Testis (tissue), 3 donors: Measurements from ENCODE around the gene SUPT20H. TPM values are rescaled to one million over a fixed set of nuclear protein-coding genes. Genes with fewer than 3 reads are reported as not detected.
A peak's percentile ranks its signal among the peaks of the same experiment; 100 is the strongest.
"Not testable (repeated sequence)": the region's sequence is repeated elsewhere in the genome, so short reads cannot be mapped to it uniquely, and the experiment has no call there.

Source experiments
- DNase-seq: peaks from one replicate; pipeline ENCODE4 v3.0.0-alpha.2; 2019
- H3K27ac ChIP-seq, 2 donors: fragments of 200-600 bp; sonication (generic); one replicate each; pipeline ENCODE4 v1.5.1; 2019
- H3K27me3 ChIP-seq: fragments of 200-600 bp; sonication (generic); one replicate; pipeline ENCODE4 v1.5.1; 2019
- H3K36me3 ChIP-seq: fragments of 200-600 bp; sonication (generic); one replicate; pipeline ENCODE4 v1.5.1; 2017; ENCODE audit warnings: low read depth; ENCODE audit errors: missing control alignments
- H3K4me1 ChIP-seq: fragments of 200-600 bp; sonication (generic); one replicate; pipeline ENCODE4 v1.5.1; 2019
- H3K4me3 ChIP-seq, 2 donors: fragments of 200-600 bp; sonication (generic); one replicate each; pipeline ENCODE4 v1.5.1; 2017 to 2019
- H3K9me3 ChIP-seq: fragments of 200-600 bp; sonication (generic); one replicate; pipeline ENCODE4 v1.5.1; 2017
- CTCF ChIP-seq, 3 experiments: fragments of 450-650 bp in 2 of 3; fragments of 200-600 bp in 1 of 3; sonication (generic) in 1 of 3; IDR thresholded peaks; one replicate each; pipeline ENCODE4 v1.5.1; 2016 to 2019; ENCODE audit warnings: antibody characterized with exemption in 3 of 3, mild to moderate bottlenecking in 2 of 3, moderate library complexity in 1 of 3
- POLR2A ChIP-seq: fragments of 450-650 bp; IDR thresholded peaks from one replicate; pipeline ENCODE4 v1.6.1; 2017; ENCODE audit warnings: antibody characterized with exemption, mild to moderate bottlenecking, moderate library complexity
- WGBS, 2 donors: methylation state at CpG; one replicate each; pipeline ENCODE4 v1.1.5; 2018; 5-methylcytosine and 5-hydroxymethylcytosine counted together
- intact Hi-C: fragments of 100-400 bp; cut with DNase I; formaldehyde crosslinking; loops from one replicate; pipeline ENCODE4 v1.15.1; 2023; ENCODE audit warnings: low total_unique reads
- polyA plus RNA-seq: library from polyadenylated mRNA; stranded (reverse); fragments of 350-450 nt; fragmentation: Illumina TruSeq; extraction: RNeasy Lipid Tissue Mini Kit (QIAGEN cat#74804); gene quantifications from one replicate; pipeline ENCODE4 v1.2.3, GENCODE V29; 2014; ENCODE audit warnings: low read depth, low replicate concordance; ENCODE audit not compliant: insufficient read depth
- total RNA-seq, 2 donors: library from RNA; depleted of rRNA; stranded (reverse); fragments of >200 nt; gene quantifications; one replicate each; pipeline ENCODE4 v1.2.3, GENCODE V29; 2016

The SUPT20H gene
- total and polyA plus RNA-seq, 3 donors from 2014 or later: 109 to 176 (median 119) TPM

- intact Hi-C loops: no loop called here
These were observed 9.5 kb upstream of the SUPT20H start for GRCh38 chr13:37068962-37069361.

GRCh38 chr13:37067874-37068273 lies 8.4 kb upstream of the SUPT20H start:
- Histone ChIP-seq H3K36me3 (no peaks in the 10 kb centered on the region), H3K9me3 (no peaks in the 10 kb centered on the region), H3K4me1 (no peaks in the 10 kb centered on the region), H3K27ac (no peak overlapping the region), H3K27me3 (no peaks in the 10 kb centered on the region), H3K4me3 (no peak overlapping the region)
- TF ChIP-seq POLR2A: no peak
- TF ChIP-seq CTCF (IDR thresholded peaks at IDR 0.05): no peak
- intact Hi-C loops: no loop called here
- no peak for DNase-seq
- WGBS, 2 donors: 81 to 88% methylated on average over 2 of the region's 2 CpGs

More at GRCh38 chr13:37068962-37069361, 9.5 kb upstream of the SUPT20H start:
- no peak for DNase-seq
- no peaks in the 10 kb centered on the region for H3K9me3 ChIP-seq
- H3K36me3 ChIP-seq: no peaks in the 10 kb centered on the region
- TF ChIP-seq POLR2A (no peak), CTCF (IDR thresholded peaks at IDR 0.05) (peak in 1 of 3 experiments; percentile 14)
- no peaks in the 10 kb centered on the region for H3K4me1 ChIP-seq
- no peak overlapping the region for H3K27ac ChIP-seq
- H3K27me3 ChIP-seq: no peaks in the 10 kb centered on the region
- no peak overlapping the region for H3K4me3 ChIP-seq

GRCh38 chr13:37065890-37066526 lies 6.5 kb upstream of the SUPT20H start:
- WGBS, 2 donors: 84 to 91% methylated on average over 6 of the region's 6 CpGs
- intact Hi-C loops: no loop called here
- Histone ChIP-seq H3K27ac (no peak overlapping the region), H3K9me3 (no peaks in the 10 kb centered on the region), H3K4me1 (no peaks in the 10 kb centered on the region), H3K27me3 (no peaks in the 10 kb centered on the region), H3K4me3 (no peak overlapping the region), H3K36me3 (no peaks in the 10 kb centered on the region)
- no peak for DNase-seq
- no peak for TF ChIP-seq POLR2A
- no peak for TF ChIP-seq CTCF (IDR thresholded peaks at IDR 0.05)

GRCh38 chr13:37059848-37060192 lies 332 bp upstream of the SUPT20H start:
- no peaks in the 10 kb centered on the region for H3K4me1 ChIP-seq
- no peaks in the 10 kb centered on the region for H3K27me3 ChIP-seq
- H3K9me3 ChIP-seq: no peaks in the 10 kb centered on the region
- TF ChIP-seq CTCF (IDR thresholded peaks at IDR 0.05) (no peak), POLR2A (no peak)
- intact Hi-C loops: no loop called here
- 13 to 15% methylated on average over 10 of the region's 10 CpGs for WGBS, 2 donors
- no peak for DNase-seq
- H3K36me3 ChIP-seq: no peaks in the 10 kb centered on the region
- H3K27ac ChIP-seq: peak overlapping the region; percentile 79
- peak overlapping the region; percentile 67 to 85 for H3K4me3 ChIP-seq

GRCh38 chr13:37056228-37056627 lies 3.3 kb downstream of the SUPT20H start:
- H3K4me1 ChIP-seq, DNase-seq, intact Hi-C loops, H3K27ac ChIP-seq, H3K9me3 ChIP-seq, H3K36me3 ChIP-seq, H3K4me3 ChIP-seq, H3K27me3 ChIP-seq: not testable (repeated sequence)
- 91 to 94% methylated on average over 2 of the region's 2 CpGs for WGBS, 2 donors

GRCh38 chr13:37053111-37053510 lies 6.4 kb downstream of the SUPT20H start:
- H3K27me3 ChIP-seq, H3K36me3 ChIP-seq, H3K4me3 ChIP-seq, H3K9me3 ChIP-seq, H3K4me1 ChIP-seq, DNase-seq, H3K27ac ChIP-seq, intact Hi-C loops: not testable (repeated sequence)
- 87 to 94% methylated on average over 3 of the region's 3 CpGs for WGBS, 2 donors
